GM12874 (cell line): ENCODE data around the gene PDE4DIP.
"Not testable (repeated sequence)": the region's sequence is repeated elsewhere in the genome, so short reads cannot be mapped to it uniquely, and the experiment has no call there.

Experiments
- CTCF ChIP-seq: IDR thresholded peaks from 2 replicates; pipeline ENCODE4 v1.5.1; 2011; ENCODE audit warnings: low read depth, mild to moderate bottlenecking, control low read depth, low read length, moderate library complexity; ENCODE audit not compliant: insufficient read depth

The PDE4DIP gene

GRCh38 chr1:148844220-148844619 lies at the start of gene PDE4DIP:
Gene PDE4DIP, plus strand, starts transcription at chr1:148844428. Its CDS starts 347 bp downstream, at chr1:148844775.
- not testable (repeated sequence) for TF ChIP-seq CTCF
